K562 (cell line): Measurements from ENCODE around the gene SLC4A2. TPM values are rescaled to one million over a fixed set of nuclear protein-coding genes. Genes with fewer than 3 reads are reported as not detected.
A peak's percentile ranks its signal among the peaks of the same experiment; 100 is the strongest.

ENCODE experiments used
- ELF2 ChIP-seq: fragments of 250-450 bp; sonication (Bioruptor Pico); IDR thresholded peaks from 2 replicates; pipeline ENCODE4 v1.5.0; 2021; ENCODE audit warnings: mild to moderate bottlenecking
- ELF4 ChIP-seq: fragments of 450-650 bp; formaldehyde crosslinking; IDR thresholded peaks from 2 replicates; pipeline ENCODE4 v1.4.0; 2022; ENCODE audit warnings: missing genetic modification characterization
- EZH2 ChIP-seq: IDR thresholded peaks from 2 replicates; pipeline ENCODE4 v1.6.1; 2012; ENCODE audit warnings: low read depth, mild to moderate bottlenecking, inconsistent platforms, low read length, borderline replicate concordance
- HMG20B ChIP-seq: fragments of 250-450 bp; sonication (Bioruptor Pico); IDR thresholded peaks from 2 replicates; pipeline ENCODE4 v1.5.0; 2021; ENCODE audit warnings: mild to moderate bottlenecking
- KAT7 ChIP-seq: sonication (generic); formaldehyde crosslinking; IDR thresholded peaks from 2 replicates; pipeline ENCODE4 v1.8.0; 2022; ENCODE audit warnings: missing genetic modification reagents, mild to moderate bottlenecking, borderline replicate concordance
- MTF1 ChIP-seq: fragments of 250-450 bp; sonication (Bioruptor Pico); IDR thresholded peaks from 2 replicates; pipeline ENCODE4 v1.9.0; 2021; ENCODE audit warnings: moderate library complexity, mild to moderate bottlenecking, inconsistent platforms, borderline replicate concordance
- MYC ChIP-seq, 2 experiments: fragments of 250-450 bp in 1 of 2; sonication (Bioruptor Pico) in 1 of 2; IDR thresholded peaks; 2 replicates each; pipeline versions ENCODE4 v1.5.1 to v1.6.1; 2012 to 2021; ENCODE audit warnings: low read depth in 2 of 2, borderline replicate concordance in 1 of 2, improper control_type of control experiment in 1 of 2, low read length in 1 of 2, mild to moderate bottlenecking in 1 of 2, moderate library complexity in 1 of 2
- TBL1XR1 ChIP-seq, 2 experiments: IDR thresholded peaks; 2 replicates each; pipeline ENCODE4 v1.6.1; 2012; ENCODE audit warnings: improper control_type of control experiment in 2 of 2, low read length in 2 of 2, mild to moderate bottlenecking in 1 of 2
- ZNF785 ChIP-seq: fragments of 250-450 bp; sonication (Bioruptor Pico); IDR thresholded peaks from 2 replicates; pipeline ENCODE4 v1.4.0; 2020; ENCODE audit warnings: mild to moderate bottlenecking
- polyA plus RNA-seq, 8 experiments: library from polyadenylated mRNA; depleted of rRNA in 4 of 8; stranded (reverse) in 5 of 8; unstranded in 3 of 8; fragments of >200 nt; fragmentation: Nextera tagmentation in 2 of 8; fragmentation: Illumina TruSeq in 1 of 8; extraction: Ambion mirVana in 2 of 8; extraction: Trizol in 1 of 8; gene quantifications; 2 replicates each; pipeline versions ENCODE4 v1.2.1 to v1.2.3, GENCODE V29; 2011 to 2014; ENCODE audit warnings: inconsistent platforms in 1 of 8, missing spikeins in 1 of 8
- total RNA-seq, 7 experiments: library from RNA; depleted of rRNA in 6 of 7; stranded (reverse); fragments of >200 nt in 6 of 7; fragmentation: Illumina TruSeq in 2 of 7; extraction: Trizol in 2 of 7; gene quantifications; 2 replicates each; pipeline versions ENCODE4 v1.2.1 to v1.2.3, GENCODE V29; 2011 to 2021; ENCODE audit warnings: low replicate concordance in 1 of 7
- TF ChIP-seq, protein P1 (sequence below): fragments of 450-650 bp; IDR thresholded peaks from 2 replicates; pipeline ENCODE4 v1.6.1; 2016; ENCODE audit warnings: mild to moderate bottlenecking, moderate library complexity

Gene SLC4A2
- total and polyA plus RNA-seq, 9 of the 15 experiments (the other 6 are each of a cell fraction or from before 2014, with no cell fraction given): 11.4 to 375 (median 130) TPM

DNA sequence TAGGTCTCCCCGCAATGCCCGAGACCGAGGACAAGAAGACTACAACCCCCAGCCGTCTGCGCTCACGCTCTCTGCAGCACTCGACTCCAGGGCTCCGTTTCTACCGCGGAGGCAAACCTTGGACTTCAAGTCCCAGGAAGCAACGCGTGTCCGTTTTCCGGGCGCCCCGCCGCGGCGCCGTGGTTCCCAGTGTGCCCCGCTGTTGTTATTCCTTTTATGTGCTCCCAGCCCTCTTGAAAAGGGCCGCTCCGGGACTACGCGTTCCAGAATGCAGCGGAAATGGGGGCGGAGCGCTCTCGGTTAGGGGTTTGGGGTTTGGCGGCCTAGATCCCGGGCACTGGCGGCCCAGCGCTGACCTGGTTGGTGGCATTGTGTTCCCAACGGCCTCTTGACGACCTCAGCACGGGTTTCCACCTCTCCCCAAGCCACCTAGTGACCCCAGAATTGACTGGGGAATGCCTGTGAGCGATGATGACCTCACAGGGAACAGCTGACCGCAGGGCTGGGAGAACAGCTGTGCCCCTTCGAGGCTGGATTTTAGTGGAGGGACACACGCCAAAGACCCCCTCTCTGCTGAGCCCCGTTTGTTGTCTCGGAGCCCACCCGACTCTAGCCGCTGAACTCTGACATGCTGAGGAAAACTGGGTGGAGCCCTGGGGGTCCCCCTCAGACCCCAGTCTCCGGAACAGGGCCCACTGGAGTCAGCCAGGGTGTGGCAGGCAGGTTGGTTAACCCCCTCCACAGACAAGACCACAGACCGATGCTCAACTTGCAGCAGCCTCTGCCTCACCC, 1.2 kb upstream of the SLC4A2 start (continued):
- TF ChIP-seq, protein P1, sequence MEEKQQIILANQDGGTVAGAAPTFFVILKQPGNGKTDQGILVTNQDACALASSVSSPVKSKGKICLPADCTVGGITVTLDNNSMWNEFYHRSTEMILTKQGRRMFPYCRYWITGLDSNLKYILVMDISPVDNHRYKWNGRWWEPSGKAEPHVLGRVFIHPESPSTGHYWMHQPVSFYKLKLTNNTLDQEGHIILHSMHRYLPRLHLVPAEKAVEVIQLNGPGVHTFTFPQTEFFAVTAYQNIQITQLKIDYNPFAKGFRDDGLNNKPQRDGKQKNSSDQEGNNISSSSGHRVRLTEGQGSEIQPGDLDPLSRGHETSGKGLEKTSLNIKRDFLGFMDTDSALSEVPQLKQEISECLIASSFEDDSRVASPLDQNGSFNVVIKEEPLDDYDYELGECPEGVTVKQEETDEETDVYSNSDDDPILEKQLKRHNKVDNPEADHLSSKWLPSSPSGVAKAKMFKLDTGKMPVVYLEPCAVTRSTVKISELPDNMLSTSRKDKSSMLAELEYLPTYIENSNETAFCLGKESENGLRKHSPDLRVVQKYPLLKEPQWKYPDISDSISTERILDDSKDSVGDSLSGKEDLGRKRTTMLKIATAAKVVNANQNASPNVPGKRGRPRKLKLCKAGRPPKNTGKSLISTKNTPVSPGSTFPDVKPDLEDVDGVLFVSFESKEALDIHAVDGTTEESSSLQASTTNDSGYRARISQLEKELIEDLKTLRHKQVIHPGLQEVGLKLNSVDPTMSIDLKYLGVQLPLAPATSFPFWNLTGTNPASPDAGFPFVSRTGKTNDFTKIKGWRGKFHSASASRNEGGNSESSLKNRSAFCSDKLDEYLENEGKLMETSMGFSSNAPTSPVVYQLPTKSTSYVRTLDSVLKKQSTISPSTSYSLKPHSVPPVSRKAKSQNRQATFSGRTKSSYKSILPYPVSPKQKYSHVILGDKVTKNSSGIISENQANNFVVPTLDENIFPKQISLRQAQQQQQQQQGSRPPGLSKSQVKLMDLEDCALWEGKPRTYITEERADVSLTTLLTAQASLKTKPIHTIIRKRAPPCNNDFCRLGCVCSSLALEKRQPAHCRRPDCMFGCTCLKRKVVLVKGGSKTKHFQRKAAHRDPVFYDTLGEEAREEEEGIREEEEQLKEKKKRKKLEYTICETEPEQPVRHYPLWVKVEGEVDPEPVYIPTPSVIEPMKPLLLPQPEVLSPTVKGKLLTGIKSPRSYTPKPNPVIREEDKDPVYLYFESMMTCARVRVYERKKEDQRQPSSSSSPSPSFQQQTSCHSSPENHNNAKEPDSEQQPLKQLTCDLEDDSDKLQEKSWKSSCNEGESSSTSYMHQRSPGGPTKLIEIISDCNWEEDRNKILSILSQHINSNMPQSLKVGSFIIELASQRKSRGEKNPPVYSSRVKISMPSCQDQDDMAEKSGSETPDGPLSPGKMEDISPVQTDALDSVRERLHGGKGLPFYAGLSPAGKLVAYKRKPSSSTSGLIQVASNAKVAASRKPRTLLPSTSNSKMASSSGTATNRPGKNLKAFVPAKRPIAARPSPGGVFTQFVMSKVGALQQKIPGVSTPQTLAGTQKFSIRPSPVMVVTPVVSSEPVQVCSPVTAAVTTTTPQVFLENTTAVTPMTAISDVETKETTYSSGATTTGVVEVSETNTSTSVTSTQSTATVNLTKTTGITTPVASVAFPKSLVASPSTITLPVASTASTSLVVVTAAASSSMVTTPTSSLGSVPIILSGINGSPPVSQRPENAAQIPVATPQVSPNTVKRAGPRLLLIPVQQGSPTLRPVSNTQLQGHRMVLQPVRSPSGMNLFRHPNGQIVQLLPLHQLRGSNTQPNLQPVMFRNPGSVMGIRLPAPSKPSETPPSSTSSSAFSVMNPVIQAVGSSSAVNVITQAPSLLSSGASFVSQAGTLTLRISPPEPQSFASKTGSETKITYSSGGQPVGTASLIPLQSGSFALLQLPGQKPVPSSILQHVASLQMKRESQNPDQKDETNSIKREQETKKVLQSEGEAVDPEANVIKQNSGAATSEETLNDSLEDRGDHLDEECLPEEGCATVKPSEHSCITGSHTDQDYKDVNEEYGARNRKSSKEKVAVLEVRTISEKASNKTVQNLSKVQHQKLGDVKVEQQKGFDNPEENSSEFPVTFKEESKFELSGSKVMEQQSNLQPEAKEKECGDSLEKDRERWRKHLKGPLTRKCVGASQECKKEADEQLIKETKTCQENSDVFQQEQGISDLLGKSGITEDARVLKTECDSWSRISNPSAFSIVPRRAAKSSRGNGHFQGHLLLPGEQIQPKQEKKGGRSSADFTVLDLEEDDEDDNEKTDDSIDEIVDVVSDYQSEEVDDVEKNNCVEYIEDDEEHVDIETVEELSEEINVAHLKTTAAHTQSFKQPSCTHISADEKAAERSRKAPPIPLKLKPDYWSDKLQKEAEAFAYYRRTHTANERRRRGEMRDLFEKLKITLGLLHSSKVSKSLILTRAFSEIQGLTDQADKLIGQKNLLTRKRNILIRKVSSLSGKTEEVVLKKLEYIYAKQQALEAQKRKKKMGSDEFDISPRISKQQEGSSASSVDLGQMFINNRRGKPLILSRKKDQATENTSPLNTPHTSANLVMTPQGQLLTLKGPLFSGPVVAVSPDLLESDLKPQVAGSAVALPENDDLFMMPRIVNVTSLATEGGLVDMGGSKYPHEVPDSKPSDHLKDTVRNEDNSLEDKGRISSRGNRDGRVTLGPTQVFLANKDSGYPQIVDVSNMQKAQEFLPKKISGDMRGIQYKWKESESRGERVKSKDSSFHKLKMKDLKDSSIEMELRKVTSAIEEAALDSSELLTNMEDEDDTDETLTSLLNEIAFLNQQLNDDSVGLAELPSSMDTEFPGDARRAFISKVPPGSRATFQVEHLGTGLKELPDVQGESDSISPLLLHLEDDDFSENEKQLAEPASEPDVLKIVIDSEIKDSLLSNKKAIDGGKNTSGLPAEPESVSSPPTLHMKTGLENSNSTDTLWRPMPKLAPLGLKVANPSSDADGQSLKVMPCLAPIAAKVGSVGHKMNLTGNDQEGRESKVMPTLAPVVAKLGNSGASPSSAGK: no peak
- TF ChIP-seq ZNF785 (CRISPR knock-in tag) (no peak), MYC (IDR thresholded peaks at IDR 0.05; ENCODE audit: low read depth, low read length) (peak; percentile 64; the same call in 1 of the 2 replicates), MYC (CRISPR knock-in tag; IDR thresholded peaks at IDR 0.05; ENCODE audit: borderline replicate concordance, low read depth) (peak; percentile 48; the same call in 1 of the 2 replicates), MTF1 (CRISPR knock-in tag) (no peak), EZH2 (no peak), TBL1XR1 (IDR thresholded peaks at IDR 0.05; ENCODE audit: low read length in 2 of 2) (peak in 1 of 2 experiments; percentile 66; a peak in 3 of 4 replicates), ELF2 (CRISPR knock-in tag) (peak; percentile 20; the same call in 1 of the 2 replicates), KAT7 (CRISPR knock-in tag) (no peak), HMG20B (CRISPR knock-in tag) (no peak), ELF4 (CRISPR knock-in tag) (no peak)
